CD1c-positive myeloid dendritic cell (primary cell): Measurements from ENCODE around the gene SLC37A3.
"Not testable (repeated sequence)": the region's sequence is repeated elsewhere in the genome, so short reads cannot be mapped to it uniquely, and the experiment has no call there.

ENCODE experiments used
- DNase-seq: peaks from one replicate; pipeline ENCODE4 v3.0.0-alpha.2; 2016; ENCODE audit errors: extremely low spot score

Gene SLC37A3

DNA sequence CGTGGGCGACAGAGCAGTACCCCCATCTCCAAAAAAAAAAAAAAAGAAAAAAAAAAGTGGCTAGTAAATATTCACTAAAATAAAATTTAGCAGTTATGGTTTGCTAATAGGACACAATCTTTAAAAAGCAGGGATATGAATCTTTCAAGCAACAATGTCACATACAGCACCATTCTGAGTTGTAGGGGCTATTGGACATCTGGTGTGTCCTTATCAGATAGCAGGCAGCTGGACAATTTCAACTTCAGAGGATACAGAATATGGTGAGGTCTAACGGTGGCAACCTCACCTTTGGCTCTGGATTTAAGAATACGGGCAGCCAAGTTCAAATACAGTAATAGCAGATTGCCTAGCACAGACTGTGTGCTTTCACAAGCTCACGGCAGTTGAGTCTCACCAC is 51.1 kb downstream of the SLC37A3 start:
- no peak for DNase-seq

DNA sequence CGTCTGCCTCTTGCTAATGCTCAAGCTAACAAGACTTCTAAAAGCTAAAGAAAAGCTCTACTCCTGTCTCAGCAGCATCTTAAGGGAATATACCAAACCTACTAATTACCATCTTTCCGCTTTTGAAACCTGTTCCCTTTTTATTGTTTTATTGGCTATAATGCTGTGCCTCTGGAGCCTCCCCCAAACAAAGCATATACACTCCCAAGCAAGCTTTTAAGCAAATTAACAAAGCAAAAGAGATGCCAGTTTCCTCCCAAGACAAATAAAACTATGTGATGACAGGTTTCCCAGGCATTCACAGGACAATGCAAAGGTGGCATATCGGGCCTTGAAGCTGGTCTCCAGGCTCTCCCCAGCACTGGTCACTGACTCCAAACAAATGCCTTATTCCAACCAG is 52.9 kb downstream of the SLC37A3 start:
- DNase-seq: no peak

DNA sequence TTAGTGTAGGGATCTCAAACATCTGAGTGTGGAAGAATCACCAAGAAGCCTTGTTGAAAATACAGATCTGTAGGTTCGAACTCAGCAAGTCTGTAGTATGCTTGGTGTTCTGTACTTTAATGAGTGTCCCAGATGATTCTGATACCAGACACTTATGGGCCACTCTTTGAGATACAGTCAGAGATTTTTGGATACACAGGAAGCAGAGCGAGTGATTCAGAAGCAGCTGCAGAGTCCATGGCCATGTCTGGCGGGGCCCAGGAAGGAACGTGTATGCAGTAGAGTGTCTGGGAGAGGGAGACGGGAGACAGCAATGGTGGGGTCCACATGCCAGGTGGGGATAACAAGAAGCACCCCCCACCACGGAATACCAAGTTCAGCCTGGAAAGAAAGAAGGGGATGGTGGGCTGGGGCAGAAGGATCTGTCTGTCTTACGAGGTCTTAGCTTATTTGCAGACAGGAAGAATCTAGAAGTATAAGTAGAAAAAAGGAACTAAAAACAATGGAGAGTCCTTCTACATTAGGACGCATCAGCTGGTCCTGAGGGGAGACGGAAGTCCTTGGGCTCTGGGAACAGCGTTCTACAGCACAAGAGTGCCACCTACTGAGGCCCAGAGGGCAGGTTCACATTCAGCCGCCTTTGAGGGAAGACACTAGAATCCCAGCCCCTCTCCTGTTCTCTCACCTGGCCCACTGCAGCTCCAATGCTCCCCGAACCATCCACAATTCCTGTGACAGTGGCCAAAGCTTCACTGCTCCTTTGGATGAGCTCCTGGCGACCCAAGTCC is 55.4 kb downstream of the SLC37A3 start:
- DNase-seq: peak; percentile 84

DNA sequence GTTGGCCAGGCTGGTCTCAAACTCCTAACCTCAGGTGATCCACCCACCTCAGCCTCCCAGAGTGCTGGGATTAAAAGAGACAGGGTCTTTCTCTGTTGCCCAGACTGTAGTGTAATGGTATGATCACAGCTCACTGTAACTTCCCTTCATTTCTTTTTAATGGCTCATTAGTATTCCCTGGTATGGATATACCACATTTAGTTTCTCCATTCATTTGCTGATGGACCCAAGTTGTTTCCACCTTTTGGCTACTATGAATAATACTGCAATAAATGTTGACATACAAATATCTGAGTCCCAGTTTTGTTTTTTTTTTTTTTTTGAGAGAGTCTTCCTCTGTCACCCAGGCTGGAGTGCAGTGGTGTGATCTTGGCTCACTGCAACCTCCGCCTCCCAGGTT is 59.4 kb downstream of the SLC37A3 start:
- DNase-seq: not testable (repeated sequence)

DNA sequence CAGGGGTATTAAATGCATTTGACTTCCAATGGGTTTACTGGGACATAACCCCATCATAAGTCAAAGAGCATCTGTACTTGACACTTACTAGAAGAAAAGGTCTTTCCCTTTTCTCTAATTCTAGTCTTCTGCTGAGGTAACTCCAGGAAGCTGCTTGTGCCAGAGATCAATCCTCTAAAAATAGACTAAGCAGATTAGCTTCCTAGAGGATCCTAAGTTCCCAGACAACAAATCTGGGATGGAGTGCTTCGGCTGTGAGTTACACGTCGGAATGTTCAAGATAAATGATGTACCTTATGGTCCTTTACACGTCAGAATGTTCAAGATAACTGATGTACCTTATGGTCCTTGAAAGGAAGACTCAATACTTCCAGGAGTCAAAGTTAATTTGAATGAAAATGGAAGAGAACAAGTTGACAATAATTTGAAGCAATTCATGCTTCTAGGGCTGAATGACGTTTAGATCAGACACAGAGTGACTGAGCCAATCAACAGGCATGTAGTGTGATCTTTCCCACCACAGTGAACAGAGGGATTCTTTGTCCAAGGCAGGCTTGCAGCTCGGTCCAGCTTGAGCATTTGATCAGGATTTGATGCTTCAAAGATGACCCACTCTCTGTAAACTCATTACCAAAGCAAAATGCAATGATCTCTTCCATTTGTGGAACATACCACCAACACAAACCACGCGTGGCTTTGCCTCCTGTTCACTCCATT is 63.8 kb downstream of the SLC37A3 start:
- no peak for DNase-seq

DNA sequence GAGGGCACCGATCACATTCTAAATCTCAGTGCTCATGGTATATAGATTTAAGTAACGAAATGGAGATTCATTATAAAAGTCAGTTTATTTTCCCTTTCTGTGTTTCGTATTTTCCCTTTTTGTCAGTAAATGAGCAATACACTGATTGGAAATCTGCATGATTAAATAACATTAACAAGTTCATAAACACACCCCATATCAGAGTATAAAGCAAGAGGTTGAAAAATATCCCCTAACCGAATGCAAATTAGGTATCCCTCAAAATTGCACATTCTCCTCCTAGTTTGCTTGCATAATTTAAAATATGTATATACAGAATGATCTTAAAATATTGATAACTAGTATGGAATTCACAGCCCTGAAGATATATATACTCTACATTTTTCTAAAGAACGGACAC is 64.6 kb downstream of the SLC37A3 start:
- DNase-seq: no peak

DNA sequence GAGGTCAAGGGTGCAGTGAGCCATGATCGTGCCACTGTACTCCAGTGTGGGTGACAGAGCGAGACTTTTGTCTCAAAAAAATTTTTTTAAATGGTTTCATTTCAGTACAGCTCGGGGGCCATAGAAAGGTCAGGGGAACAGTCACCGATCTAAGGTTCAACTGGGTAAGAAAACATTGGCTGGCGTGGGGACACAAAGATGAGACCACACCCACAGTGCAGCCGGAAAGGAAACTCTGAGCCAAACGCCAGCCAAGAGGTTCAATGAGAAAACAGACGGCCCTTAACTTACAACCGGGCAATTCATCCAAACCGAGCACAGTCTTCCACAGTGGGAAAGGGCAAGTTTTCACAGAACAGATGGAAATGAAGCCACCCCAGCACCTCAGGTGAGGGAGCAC is 65.1 kb downstream of the SLC37A3 start:
- no peak for DNase-seq

DNA sequence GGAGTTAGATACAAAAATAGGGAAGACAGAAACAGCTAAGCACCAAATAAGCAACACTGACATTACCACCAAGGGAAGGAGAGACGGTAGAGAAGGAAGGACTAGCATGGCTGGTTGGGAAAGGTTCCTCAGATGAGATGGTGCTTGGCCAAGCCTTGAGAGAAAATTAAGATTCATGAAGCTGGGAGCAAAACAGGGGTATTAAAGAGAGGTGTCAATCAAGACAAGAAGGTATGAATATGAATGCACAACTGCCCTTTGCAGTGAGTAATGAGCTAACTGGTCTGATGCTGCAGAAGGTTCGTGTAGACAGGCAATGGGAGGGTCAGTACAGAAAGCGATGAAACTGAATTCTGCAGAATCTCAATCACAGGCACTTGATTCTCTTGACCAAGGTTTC is 67.7 kb downstream of the SLC37A3 start:
- DNase-seq: no peak

DNA sequence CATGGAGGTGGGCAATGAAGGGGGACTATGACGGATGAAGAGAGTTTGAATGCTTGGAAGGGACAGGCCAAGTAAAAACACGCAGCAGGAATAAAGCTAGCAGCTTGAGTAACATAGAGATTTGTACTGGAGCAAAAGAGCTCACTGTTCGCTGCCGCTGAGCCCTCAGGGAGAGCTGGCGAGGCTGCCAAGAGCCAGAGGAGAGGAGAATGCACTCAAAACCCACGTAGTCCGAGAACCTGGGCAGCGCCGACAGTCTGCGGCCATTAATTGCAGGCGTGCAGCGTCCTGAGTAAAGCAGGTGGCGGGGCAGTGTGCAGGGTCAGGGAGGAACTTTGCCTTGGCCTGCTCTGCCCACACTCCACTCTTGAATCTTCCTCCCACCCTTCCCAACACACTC is 68.2 kb downstream of the SLC37A3 start:
- no peak for DNase-seq

DNA sequence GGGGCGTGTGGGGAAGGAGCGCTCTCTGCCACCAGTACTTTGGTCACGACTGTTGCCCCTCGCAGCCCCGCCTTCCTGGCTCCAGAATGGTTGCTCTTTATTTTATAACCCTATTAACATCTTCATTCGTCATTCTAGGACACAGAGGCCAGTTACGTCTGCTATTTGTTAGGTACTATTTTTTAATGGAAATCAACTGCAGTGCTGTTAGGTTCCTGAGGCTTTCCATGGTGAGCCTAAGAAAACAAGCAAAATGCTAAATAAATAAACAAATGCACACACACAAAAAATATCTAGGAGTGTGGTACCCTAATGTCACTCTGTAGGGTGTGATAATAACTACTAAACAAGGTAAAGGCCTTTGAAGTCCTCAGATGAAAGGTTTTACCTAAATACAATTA is 71.1 kb downstream of the SLC37A3 start:
- DNase-seq: no peak

DNA sequence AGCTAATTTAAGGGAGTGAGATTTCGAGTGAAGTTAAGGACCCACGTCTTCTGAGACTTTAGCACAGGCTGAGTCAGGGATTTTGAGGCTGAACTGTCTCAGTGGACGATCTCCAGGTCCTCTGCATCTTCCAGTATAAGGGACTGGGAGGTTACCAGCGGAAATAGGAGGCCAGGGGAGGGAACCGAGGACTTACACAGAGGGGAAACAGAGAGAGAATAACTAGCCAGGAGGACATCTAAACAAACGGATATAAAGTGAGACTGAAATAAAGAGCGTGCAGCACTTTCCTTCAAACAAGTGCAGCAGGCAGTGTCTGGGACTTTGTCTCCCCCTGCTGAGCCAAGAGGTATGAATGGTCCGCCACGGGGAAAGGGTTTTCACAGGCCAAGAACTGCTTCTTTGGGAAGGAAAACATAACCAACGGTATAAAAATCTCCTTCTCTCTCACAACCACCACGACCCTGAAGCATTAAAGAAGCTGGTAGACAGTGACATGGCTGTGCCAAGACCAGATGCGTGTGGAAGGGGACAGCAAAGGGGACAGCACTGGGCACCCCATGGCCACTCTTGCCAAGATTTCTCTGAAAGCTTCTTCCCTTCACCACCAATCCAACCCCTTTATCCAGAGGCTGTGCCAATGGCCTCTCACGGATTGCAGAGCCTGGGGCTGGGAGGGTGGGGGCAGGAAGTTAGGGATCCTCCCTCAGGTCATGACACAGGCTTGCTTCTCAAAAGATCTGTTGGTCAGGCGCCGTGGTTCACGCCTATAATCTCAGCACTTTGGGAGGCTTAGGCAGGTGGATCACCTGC is 72.0 kb downstream of the SLC37A3 start:
- DNase-seq: peak; percentile 74

DNA sequence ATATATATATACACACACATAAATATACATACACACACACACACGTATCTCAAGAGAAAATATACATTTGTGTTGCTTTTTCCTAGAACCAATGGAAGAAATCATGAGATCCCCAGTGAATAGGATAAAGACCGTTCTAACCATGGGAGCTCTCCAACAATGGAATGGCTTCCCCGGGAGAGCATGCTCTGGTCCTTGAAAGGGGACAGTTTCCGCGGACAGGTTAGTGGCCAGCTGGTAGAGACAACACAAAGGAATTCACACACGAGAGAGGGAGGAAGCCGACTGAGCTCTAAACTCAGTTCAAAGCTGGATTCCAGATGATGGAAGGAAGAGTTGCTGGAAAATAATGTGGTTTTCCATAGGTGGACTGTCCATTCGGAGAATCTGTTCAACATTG is 72.7 kb downstream of the SLC37A3 start:
- no peak for DNase-seq

DNA sequence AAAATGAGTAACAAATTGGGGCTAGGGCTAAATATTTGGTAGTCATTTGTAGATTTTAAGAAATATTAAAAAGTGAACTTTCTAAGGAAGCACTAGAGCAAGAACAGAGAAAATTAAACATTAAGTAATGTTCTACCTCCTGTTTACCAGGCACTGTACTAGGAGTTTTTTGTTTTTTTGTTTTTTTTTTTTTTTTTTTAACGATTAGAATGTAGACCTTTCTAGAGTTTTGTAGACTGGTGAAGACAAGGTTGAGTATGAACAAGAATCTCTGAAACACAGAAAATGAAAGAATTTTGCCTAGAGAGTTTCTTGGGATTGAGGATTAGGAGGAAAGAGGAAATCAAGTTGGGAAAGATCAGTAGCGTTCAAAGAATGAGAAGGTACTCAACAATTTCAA is 73.6 kb downstream of the SLC37A3 start:
- no peak for DNase-seq

DNA sequence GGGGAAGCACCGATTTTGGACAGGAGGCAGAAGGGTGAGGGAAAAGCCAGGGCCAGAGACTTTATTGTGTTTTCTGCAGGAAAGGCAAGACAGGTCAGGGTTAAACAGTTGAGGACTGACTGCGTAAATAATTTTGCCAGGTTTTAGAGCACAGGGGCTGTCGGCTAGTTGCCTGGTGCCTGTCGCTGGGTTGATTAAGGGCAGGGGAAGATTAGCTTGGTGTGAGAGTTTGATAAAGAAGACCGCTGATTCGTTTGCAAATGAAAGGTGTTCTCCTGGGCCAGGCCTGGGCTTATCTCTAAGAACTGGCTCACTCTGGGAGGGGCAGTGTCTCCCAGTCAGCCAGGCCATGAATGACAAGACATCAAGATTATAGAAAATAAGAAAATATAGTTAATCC is 75.6 kb downstream of the SLC37A3 start:
- no peak for DNase-seq

DNA sequence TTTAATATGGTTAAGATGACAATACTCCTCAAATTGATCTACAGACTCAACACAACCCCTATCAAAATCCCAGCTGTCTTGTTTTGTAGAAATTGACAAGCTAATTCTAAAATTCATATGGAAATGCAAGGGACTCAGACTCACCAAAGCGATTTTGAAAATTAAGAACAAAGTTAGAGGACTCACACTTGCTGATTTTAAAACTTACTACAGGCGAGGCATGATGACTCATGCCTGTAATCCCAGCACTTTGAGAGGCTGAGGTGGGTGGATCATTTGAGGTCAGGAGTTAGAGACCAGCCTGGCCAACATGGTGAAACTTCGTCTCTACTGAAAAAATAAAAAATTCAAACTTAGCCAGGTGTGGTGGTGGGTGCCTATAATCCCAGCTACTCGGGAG is 78.3 kb downstream of the SLC37A3 start:
- not testable (repeated sequence) for DNase-seq

DNA sequence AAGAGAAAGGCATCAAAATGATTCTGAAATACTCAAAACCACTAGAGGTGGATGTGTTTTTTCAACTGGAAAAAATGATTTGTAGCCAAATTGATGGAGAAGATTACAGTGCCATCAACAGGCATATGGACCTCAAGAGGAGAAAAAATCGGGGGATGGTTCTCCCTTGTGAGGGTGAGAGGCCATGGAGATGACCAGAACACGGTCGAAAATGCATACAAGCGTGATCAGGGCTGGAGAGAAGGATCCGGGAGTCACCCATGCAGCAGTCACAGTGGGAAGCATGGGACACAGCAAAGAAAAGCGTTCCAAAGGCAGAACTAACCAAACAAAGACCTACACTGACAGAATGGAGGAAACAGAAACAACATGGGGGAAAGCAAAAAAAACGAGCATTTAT is 80.3 kb downstream of the SLC37A3 start:
- no peak for DNase-seq

DNA sequence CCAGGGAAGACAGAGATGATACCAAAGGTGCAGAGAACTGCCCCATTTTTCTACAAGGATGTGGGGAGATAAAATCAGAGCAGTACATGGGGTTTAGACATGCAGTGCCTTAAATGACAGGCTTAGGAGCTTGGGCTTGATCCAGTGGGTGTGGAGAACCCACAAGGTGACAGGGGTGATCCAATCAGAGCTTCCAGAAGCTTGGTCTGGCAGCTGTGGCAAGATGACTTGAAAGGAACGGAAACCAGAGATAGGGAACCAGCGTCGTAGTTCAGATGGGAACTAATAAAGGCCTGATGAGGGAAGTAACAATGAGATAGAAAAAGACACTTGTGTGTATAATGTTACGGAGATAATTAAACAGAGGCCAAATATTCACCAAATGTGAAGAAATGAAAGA is 80.7 kb downstream of the SLC37A3 start:
- peak; percentile 93 for DNase-seq

DNA sequence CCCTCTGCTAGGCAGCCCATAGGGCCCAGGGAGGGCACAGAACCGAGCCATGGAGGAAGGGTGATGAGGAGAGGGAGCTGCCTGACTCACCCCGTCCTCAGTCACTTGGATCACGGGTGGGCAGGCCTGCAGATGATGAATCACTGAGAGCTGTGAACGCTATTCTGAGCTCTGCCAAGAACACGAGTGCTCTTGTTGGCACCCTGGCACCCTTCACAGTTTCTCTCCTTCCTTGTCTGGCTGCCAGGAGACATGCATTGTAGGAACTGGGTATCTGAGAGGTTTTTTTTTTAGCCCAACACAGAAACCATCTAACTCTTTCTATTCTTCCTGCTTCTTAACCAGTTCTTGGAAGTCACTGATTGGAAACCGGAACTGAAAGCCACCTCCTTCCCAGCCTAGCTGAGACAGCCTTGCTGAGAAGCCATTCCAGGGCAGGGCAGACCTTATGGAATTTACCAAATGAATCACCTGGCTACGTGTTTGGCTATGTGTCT is 82.1 kb downstream of the SLC37A3 start:
- DNase-seq: peak; percentile 86

DNA sequence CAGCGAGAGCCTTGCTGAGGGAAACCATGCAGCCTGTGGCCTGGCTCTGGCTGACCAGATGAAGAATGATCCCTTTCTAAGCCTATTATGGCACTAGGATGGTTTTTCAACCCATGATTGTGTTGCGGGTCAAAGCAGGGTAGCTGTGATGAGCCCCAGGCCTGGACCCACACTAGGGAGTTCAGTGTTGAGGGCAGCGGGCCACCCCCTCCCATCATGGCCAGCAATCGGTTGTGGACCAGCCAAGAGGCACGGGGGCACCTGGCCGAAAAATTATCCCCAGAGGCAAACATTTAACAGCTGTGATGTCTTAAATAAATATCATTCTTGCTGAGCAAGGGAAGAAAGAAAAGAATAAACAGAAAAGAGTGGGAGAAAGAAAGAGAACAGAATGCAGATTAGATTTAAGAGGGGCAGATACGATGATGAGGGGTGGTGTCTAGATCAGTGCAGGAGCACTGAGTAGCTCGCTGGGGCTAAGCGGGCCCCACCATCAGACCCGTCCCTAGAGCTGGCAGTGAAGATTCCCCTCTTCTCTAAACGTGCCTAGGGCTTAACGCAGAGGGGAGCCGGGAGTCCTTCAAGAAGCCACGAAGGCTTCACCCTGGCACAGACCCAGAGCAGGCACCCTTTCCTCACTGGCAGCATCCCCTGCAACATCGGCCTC is 82.7 kb downstream of the SLC37A3 start:
- DNase-seq: no peak

DNA sequence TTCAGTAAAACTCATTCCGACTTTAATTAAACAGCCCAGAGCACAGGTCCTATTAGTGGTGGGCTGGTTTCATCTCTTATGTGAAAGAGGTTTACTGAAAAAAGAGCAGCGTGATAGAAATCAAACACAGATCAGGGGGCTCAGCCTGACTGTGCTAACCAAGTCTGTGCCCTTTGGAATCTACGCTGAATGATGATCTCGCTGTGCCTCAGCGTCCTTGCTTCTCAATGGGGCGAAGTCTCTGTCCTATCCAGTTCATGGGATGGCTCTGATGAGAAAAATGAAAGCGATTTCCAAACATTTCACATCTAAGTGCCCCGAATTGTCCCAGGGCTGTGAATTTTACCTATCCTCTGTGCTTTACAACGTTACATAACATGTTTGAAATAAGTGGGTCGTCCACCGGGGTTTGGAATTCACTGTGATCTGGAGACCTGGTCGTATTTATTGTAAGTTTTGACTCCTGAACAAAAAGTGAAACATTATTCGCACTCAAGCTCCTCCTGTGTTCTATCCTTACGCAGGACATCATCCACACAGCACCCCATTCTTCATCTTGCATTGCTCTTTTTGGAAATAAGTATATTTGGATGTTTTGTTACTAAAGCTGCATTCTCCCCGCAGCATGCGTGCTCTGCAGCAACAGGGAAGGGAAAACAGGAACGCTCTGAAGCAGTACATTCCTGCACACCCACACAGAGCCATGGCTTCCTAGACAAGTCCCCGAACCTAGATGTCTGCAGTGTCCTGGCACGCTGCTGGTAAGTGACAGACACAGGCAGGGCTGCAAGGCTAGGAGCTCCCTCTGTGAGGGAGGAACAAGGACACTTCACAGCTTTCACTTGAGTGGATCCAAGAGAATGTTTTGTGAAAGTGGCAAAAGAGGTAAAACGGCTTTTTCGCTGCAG is 83.5 kb downstream of the SLC37A3 start:
- DNase-seq: peak; percentile 85
